Liver (tissue), 9 donors: Measurements from ENCODE around the gene MAGI1. TPM values are rescaled to one million over a fixed set of nuclear protein-coding genes. Genes with fewer than 3 reads are reported as not detected.

Source experiments
- DNase-seq: peaks from one replicate; pipeline ENCODE4 v3.0.0-alpha.2; 2017; ENCODE audit warnings: low spot score
- H3K27ac ChIP-seq, 2 donors: one replicate each; pipeline ENCODE4 v1.7.0; 2013; ENCODE audit warnings: inconsistent platforms in 2 of 2, low read length in 2 of 2, control low read depth in 1 of 2, low read depth in 1 of 2, mild to moderate bottlenecking in 1 of 2
- H3K27me3 ChIP-seq, 4 donors: one replicate each; pipeline versions ENCODE4 v1.6.1 to v1.7.0; 2013; ENCODE audit warnings: low read length in 3 of 4, inconsistent platforms in 1 of 4, mild to moderate bottlenecking in 1 of 4, moderate library complexity in 1 of 4; ENCODE audit not compliant: control insufficient read depth in 4 of 4, insufficient read depth in 4 of 4
- H3K36me3 ChIP-seq, 4 donors: one replicate each; pipeline versions ENCODE4 v1.6.1 to v1.7.0; 2013; ENCODE audit warnings: low read length in 3 of 4, mild to moderate bottlenecking in 3 of 4, low read depth in 1 of 4, moderate library complexity in 1 of 4; ENCODE audit not compliant: control insufficient read depth in 4 of 4, insufficient read depth in 3 of 4
- H3K4me1 ChIP-seq, 4 donors: one replicate each; pipeline versions ENCODE4 v1.6.1 to v1.7.0; 2013; ENCODE audit warnings: low read length in 3 of 4, mild to moderate bottlenecking in 3 of 4, moderate library complexity in 1 of 4; ENCODE audit not compliant: control insufficient read depth in 4 of 4, insufficient read depth in 4 of 4
- H3K4me3 ChIP-seq, 3 donors: one replicate each; pipeline versions ENCODE4 v1.6.1 to v1.7.0; 2013; ENCODE audit warnings: low read length in 3 of 3, control low read depth in 1 of 3, low read depth in 1 of 3, mild to moderate bottlenecking in 1 of 3
- H3K9ac ChIP-seq, 2 donors: one replicate each; pipeline ENCODE4 v1.7.0; 2013; ENCODE audit warnings: low read length in 2 of 2, mild to moderate bottlenecking in 2 of 2, moderate library complexity in 2 of 2, control low read depth in 1 of 2, low read depth in 1 of 2
- H3K9me3 ChIP-seq, 4 donors: one replicate each; pipeline versions ENCODE4 v1.6.1 to v1.7.0; 2013; ENCODE audit warnings: low read length in 3 of 4; ENCODE audit not compliant: control insufficient read depth in 4 of 4
- EGR1 ChIP-seq, 2 donors: IDR thresholded peaks; 2 replicates each; pipeline ENCODE4 v1.6.1; 2016 to 2018; ENCODE audit warnings: antibody characterized with exemption in 2 of 2, low read depth in 2 of 2
- FOXA1 ChIP-seq: IDR thresholded peaks from 2 replicates; pipeline ENCODE4 v1.6.1; 2016; ENCODE audit warnings: antibody characterized with exemption
- FOXA2 ChIP-seq: IDR thresholded peaks from 2 replicates; pipeline ENCODE4 v1.6.1; 2016; ENCODE audit warnings: antibody characterized with exemption
- HNF4A ChIP-seq, 2 donors: conservative IDR thresholded peaks; 2 replicates each; pipeline ENCODE4 v1.6.1; 2016; ENCODE audit warnings: antibody characterized with exemption in 2 of 2, mild to moderate bottlenecking in 2 of 2
- NR2F2 ChIP-seq: IDR thresholded peaks from 2 replicates; pipeline ENCODE4 v1.6.1; 2016; ENCODE audit warnings: antibody characterized with exemption
- RXRA ChIP-seq, 2 donors: IDR thresholded peaks; 2 replicates each; pipeline ENCODE4 v1.6.1; 2017 to 2018; ENCODE audit warnings: antibody characterized with exemption in 2 of 2, mild to moderate bottlenecking in 1 of 2
- SP1 ChIP-seq: IDR thresholded peaks from 2 replicates; pipeline ENCODE4 v1.6.1; 2018; ENCODE audit warnings: antibody characterized with exemption, mild to moderate bottlenecking
- TAF1 ChIP-seq: conservative IDR thresholded peaks from 2 replicates; pipeline ENCODE4 v1.6.1; 2016; ENCODE audit warnings: antibody characterized with exemption, mild to moderate bottlenecking
- YY1 ChIP-seq: IDR thresholded peaks from 2 replicates; pipeline ENCODE4 v1.6.1; 2016; ENCODE audit warnings: antibody characterized with exemption, mild to moderate bottlenecking
- WGBS: extraction: QIAGEN DNeasy Blood & Tissue Kit; methylation state at CpG from one replicate; pipeline ENCODE4 v1.1.7; 2013; 5-methylcytosine and 5-hydroxymethylcytosine counted together
- polyA plus RNA-seq, 2 donors: library from polyadenylated mRNA; stranded (reverse) in 1 of 2; unstranded in 1 of 2; fragments of 200-250 nt in 1 of 2; fragments of >200 nt in 1 of 2; fragmentation: Nextera tagmentation in 1 of 2; extraction: Ambion mirVana in 1 of 2; gene quantifications; one replicate each; pipeline versions ENCODE4 v1.2.1 to v1.2.3, GENCODE V29; 2013 to 2015
- total RNA-seq, 2 donors: library from RNA; depleted of rRNA; stranded (reverse); fragments of >200 nt; gene quantifications; one replicate each; pipeline ENCODE4 v1.2.3, GENCODE V29; 2014
- TF ChIP-seq, protein P1 (sequence below): IDR thresholded peaks from 2 replicates; pipeline ENCODE4 v1.6.1; 2016; ENCODE audit warnings: antibody characterized with exemption
- TF ChIP-seq, protein P2 (sequence below): IDR thresholded peaks from 2 replicates; pipeline ENCODE4 v1.6.1; 2016; ENCODE audit warnings: antibody characterized with exemption, mild to moderate bottlenecking
- TF ChIP-seq, protein P3 (sequence below): IDR thresholded peaks from 2 replicates; pipeline ENCODE4 v1.6.1; 2016; ENCODE audit warnings: antibody characterized with exemption
- donor health status: healthy.
- donor health status: healthy.
- donor health status: healthy.
- donor health status: healthy.
- donor health status: healthy.

MAGI1 gene
- total and polyA plus RNA-seq, 4 donors, result 9.6 to 68.8 (median 14.0) TPM

DNA sequence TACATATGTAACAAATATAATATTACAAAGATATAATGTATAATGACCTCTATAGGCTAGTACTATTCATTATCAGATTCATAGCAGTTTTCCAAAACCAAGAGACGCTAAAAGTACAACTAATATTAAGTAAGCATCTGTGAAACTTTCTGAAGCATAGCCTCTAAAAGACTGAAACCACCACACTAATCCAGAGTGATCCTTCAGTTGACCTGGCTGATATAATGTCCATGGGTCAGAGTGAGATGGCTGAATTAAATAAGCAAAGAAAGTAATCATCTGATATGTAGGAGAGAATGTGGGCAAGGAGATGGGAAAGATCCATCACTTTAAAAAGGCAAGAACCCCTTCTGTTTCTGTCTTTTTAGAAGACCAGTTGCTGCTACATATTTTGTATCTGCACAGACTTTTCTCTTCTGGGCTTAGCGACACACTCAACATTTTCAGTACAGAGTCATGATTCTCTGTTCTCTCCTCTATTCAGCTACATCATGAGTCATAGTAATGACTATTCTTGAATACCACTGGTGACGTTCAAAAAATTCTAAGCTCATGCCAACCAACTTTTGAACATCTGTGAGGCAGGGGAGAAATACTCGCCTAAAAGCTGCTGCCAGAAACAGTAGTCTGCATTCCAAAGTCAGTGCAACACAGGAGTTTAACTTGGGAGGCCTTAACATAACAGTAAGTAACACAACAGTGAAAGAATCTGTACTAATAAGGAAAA is 149.6 kb downstream of the MAGI1 start:
- H3K4me1 ChIP-seq, result peaks cover under 1 to 2% (median under 1%) of the 10 kb centered on the region in 4 donors
- no peaks in the 10 kb centered on the region for H3K9me3 ChIP-seq
- no peaks in the 10 kb centered on the region for H3K27me3 ChIP-seq
- WGBS, result 88% methylated on average over 4 of the region's 4 CpGs
- no peak overlapping the region for H3K27ac ChIP-seq
- DNase-seq, result no peak
- no peak overlapping the region for H3K9ac ChIP-seq
- H3K36me3 ChIP-seq, result no peaks in the 10 kb centered on the region
- no peak for TF ChIP-seq TAF1
- no peak for TF ChIP-seq HNF4A (conservative IDR thresholded peaks at IDR 0.05)
- no peak for TF ChIP-seq YY1
- no peak for TF ChIP-seq NR2F2
- TF ChIP-seq, protein P1, sequence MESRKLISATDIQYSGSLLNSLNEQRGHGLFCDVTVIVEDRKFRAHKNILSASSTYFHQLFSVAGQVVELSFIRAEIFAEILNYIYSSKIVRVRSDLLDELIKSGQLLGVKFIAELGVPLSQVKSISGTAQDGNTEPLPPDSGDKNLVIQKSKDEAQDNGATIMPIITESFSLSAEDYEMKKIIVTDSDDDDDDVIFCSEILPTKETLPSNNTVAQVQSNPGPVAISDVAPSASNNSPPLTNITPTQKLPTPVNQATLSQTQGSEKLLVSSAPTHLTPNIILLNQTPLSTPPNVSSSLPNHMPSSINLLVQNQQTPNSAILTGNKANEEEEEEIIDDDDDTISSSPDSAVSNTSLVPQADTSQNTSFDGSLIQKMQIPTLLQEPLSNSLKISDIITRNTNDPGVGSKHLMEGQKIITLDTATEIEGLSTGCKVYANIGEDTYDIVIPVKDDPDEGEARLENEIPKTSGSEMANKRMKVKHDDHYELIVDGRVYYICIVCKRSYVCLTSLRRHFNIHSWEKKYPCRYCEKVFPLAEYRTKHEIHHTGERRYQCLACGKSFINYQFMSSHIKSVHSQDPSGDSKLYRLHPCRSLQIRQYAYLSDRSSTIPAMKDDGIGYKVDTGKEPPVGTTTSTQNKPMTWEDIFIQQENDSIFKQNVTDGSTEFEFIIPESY, result no peak
- TF ChIP-seq, protein P2, sequence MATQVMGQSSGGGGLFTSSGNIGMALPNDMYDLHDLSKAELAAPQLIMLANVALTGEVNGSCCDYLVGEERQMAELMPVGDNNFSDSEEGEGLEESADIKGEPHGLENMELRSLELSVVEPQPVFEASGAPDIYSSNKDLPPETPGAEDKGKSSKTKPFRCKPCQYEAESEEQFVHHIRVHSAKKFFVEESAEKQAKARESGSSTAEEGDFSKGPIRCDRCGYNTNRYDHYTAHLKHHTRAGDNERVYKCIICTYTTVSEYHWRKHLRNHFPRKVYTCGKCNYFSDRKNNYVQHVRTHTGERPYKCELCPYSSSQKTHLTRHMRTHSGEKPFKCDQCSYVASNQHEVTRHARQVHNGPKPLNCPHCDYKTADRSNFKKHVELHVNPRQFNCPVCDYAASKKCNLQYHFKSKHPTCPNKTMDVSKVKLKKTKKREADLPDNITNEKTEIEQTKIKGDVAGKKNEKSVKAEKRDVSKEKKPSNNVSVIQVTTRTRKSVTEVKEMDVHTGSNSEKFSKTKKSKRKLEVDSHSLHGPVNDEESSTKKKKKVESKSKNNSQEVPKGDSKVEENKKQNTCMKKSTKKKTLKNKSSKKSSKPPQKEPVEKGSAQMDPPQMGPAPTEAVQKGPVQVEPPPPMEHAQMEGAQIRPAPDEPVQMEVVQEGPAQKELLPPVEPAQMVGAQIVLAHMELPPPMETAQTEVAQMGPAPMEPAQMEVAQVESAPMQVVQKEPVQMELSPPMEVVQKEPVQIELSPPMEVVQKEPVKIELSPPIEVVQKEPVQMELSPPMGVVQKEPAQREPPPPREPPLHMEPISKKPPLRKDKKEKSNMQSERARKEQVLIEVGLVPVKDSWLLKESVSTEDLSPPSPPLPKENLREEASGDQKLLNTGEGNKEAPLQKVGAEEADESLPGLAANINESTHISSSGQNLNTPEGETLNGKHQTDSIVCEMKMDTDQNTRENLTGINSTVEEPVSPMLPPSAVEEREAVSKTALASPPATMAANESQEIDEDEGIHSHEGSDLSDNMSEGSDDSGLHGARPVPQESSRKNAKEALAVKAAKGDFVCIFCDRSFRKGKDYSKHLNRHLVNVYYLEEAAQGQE, result no peak
- TF ChIP-seq, protein P3, sequence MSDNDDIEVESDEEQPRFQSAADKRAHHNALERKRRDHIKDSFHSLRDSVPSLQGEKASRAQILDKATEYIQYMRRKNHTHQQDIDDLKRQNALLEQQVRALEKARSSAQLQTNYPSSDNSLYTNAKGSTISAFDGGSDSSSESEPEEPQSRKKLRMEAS, result no peak
- TF ChIP-seq FOXA1, result no peak
- TF ChIP-seq EGR1 (IDR thresholded peaks at IDR 0.05; ENCODE audit: low read depth in 2 of 2), result no peak
- TF ChIP-seq FOXA2, result no peak
- no peak overlapping the region for H3K4me3 ChIP-seq

DNA sequence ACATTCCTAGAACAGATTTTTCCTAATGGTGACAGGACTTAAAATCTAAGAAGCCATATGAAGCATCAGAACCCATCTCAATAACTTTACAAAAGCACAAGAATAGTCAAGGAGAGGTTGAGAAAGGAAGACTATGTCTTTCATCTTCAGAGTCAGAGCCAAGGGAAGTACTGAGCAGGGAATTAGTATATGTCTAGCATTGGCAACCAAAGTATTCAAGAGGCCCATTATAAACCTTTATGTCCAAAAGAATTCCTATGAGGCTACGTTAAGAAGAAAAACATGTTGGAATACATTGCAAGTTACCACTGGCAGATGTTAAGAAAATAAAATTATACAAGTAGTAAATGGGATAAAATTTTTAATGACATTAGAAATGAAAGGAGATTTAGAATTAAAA is 150.5 kb downstream of the MAGI1 start:
- Histone ChIP-seq H3K36me3 (no peaks in the 10 kb centered on the region), H3K27me3 (no peaks in the 10 kb centered on the region), H3K4me1 (peaks cover 3 to 9% (median 6%) of the 10 kb centered on the region in 4 donors), H3K9me3 (no peaks in the 10 kb centered on the region), H3K27ac (no peak overlapping the region), H3K9ac (no peak overlapping the region), H3K4me3 (no peak overlapping the region)
- no peak for DNase-seq
- WGBS, result 91% methylated on average over 1 of the region's 1 CpG
- TF ChIP-seq HNF4A (conservative IDR thresholded peaks at IDR 0.05), result no peak
- no peak for TF ChIP-seq FOXA2
- no peak for TF ChIP-seq SP1
- TF ChIP-seq, protein P2, result no peak
- no peak for TF ChIP-seq RXRA (IDR thresholded peaks at IDR 0.05)
